H1 (cell line): Measurements from ENCODE around the gene NOS1AP. TPM values are rescaled to one million over a fixed set of nuclear protein-coding genes. Genes with fewer than 3 reads are reported as not detected.

Experiments used
- CREB1 ChIP-seq: IDR thresholded peaks from 2 replicates; pipeline ENCODE4 v1.6.1; 2012; ENCODE audit warnings: inconsistent platforms
- CTCF ChIP-seq, 3 experiments: IDR thresholded peaks; 1 replicate in 2 of 3; 2 replicates in 1 of 3; pipeline versions ENCODE4 v1.5.1 to v1.6.1; 2011; ENCODE audit warnings: low read length in 3 of 3, mild to moderate bottlenecking in 3 of 3, inconsistent platforms in 2 of 3, low read depth in 1 of 3, moderate library complexity in 1 of 3; ENCODE audit not compliant: insufficient read depth in 1 of 3; ENCODE audit errors: control extremely low read depth in 1 of 3
- HDAC6 ChIP-seq: IDR thresholded peaks from one replicate; pipeline ENCODE4 v1.7.1; 2012; ENCODE audit warnings: low read depth, mild to moderate bottlenecking, inconsistent platforms, low read length, moderate library complexity
- SUZ12 ChIP-seq: fragments of 200-600 bp; sonication (generic); IDR thresholded peaks from 2 replicates; pipeline ENCODE4 v1.6.1; 2012; ENCODE audit warnings: mild to moderate bottlenecking, inconsistent platforms, low read length, moderate library complexity, mixed read lengths
- polyA plus RNA-seq, 7 experiments: library from polyadenylated mRNA; depleted of rRNA in 3 of 7; stranded (reverse) in 5 of 7; unstranded in 2 of 7; fragments of >200 nt in 5 of 7; fragments of 200-250 nt in 2 of 7; gene quantifications; 1 replicate in 5 of 7; 2 replicates in 1 of 7; 4 replicates in 1 of 7; pipeline versions ENCODE4 v1.2.1 to v1.2.3, GENCODE V29; 2011 to 2013; ENCODE audit warnings: missing spikeins in 2 of 7, mixed read lengths in 2 of 7
- total RNA-seq: library from RNA; stranded (reverse); fragmentation: NEBNext Ultra II Directional; extraction: Animal tissue kit (Norgen Biotek cat#: 25700); gene quantifications from 2 replicates; pipeline ENCODE4 v1.2.1, GENCODE V29; 2021

The NOS1AP gene
- total and polyA plus RNA-seq, 2 of the 8 experiments (the other 6 are each of a cell fraction or from before 2014, with no cell fraction given) = 2.4 to 12.1 TPM

DNA sequence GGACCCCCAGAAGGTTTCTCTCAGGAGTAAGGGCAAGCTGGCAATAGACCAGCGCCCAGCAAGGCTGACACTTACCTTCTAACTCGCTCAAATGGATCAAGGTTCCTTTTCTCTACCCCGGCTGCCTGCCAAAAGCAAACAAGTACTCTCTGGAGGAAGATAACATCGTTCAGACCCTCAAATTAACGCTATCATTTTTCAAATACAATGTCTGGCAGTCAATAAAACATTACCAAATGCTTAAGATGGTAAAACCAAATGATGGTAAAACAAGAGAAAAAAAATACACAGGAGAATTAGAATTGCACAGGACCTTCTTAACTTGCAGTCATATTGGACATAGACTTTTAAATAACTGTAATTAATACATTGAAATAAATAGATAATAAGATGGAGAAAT, 159.1 kb downstream of the NOS1AP start (continued):
- TF ChIP-seq CTCF (IDR thresholded peaks at IDR 0.05; ENCODE audit: control extremely low read depth in 1 of 3, insufficient read depth in 1 of 3, low read depth in 1 of 3, low read length in 3 of 3) = no peak
- no peak for TF ChIP-seq SUZ12
- no peak for TF ChIP-seq HDAC6
- no peak for TF ChIP-seq CREB1
